H1 (cell line): Measurements from ENCODE around the gene LILRB2. TPM values are rescaled to one million over a fixed set of nuclear protein-coding genes. Genes with fewer than 3 reads are reported as not detected.
A peak's percentile ranks its signal among the peaks of the same experiment; 100 is the strongest.

Source experiments
- CTCF ChIA-PET: fragments of 300-600 bp; sonication (Branson Sonifier 250); formaldehyde crosslinking; loops from one replicate; lab custom pipeline; 2021; ENCODE audit not compliant: partially characterized antibody; lab: Charles Lee
- POLR2A ChIA-PET: fragments of 300-600 bp; sonication (Branson Sonifier 250); formaldehyde crosslinking; loops from one replicate; lab custom pipeline; 2021; ENCODE audit warnings: inconsistent platforms; ENCODE audit not compliant: partially characterized antibody; lab: Charles Lee
- DNase-seq, 2 experiments: peaks; one replicate each; pipeline versions ENCODE4 v3.0.0 to v3.0.0-alpha.2; 2010 to 2022; ENCODE audit warnings: low spot score in 2 of 2, low read depth in 1 of 2, mixed read lengths in 1 of 2
- FAIRE-seq: peaks from 2 replicates; lab custom pipeline; 2011; peaks lifted over from hg19 to GRCh38; lab: Jason Lieb, UNC
- H2AFZ ChIP-seq: 2 replicates; pipeline ENCODE4 v1.8.1; 2012; ENCODE audit warnings: low read length, inconsistent platforms
- H2AK5ac ChIP-seq: 2 replicates; pipeline ENCODE4 v1.6.1; 2013; ENCODE audit warnings: low read depth, low read length
- H2BK120ac ChIP-seq: replicated peaks from 2 replicates; pipeline ENCODE3; 2013; ENCODE audit warnings: low read depth, low read length, inconsistent platforms
- H2BK12ac ChIP-seq: 2 replicates; pipeline ENCODE4 v1.6.1; 2013; ENCODE audit warnings: low read depth, low read length
- H2BK15ac ChIP-seq: 2 replicates; pipeline ENCODE4 v1.6.1; 2013; ENCODE audit warnings: low read length
- H2BK20ac ChIP-seq: 2 replicates; pipeline ENCODE4 v1.6.1; 2013; ENCODE audit warnings: low read length
- H2BK5ac ChIP-seq: 2 replicates; pipeline ENCODE4 v1.6.1; 2013; ENCODE audit warnings: low read depth, low read length
- H3K14ac ChIP-seq: 2 replicates; pipeline ENCODE4 v1.6.1; 2013; ENCODE audit warnings: inconsistent platforms; ENCODE audit not compliant: insufficient read length
- H3K18ac ChIP-seq: 2 replicates; pipeline ENCODE4 v1.6.1; 2013; ENCODE audit warnings: low read length; ENCODE audit errors: extremely low read depth
- H3K23ac ChIP-seq: 2 replicates; pipeline ENCODE4 v1.6.1; 2013; ENCODE audit warnings: inconsistent platforms; ENCODE audit not compliant: insufficient read length
- H3K23me2 ChIP-seq: 2 replicates; pipeline ENCODE4 v1.6.1; 2013; ENCODE audit warnings: low read depth, low read length
- H3K27ac ChIP-seq: 2 replicates; pipeline ENCODE4 v1.6.1; 2011; ENCODE audit warnings: low read depth, low read length, inconsistent platforms
- H3K27me3 ChIP-seq, 4 experiments: replicated peaks in 1 of 4; 1 replicate in 1 of 4; 2 replicates in 3 of 4; pipeline versions ENCODE4 v1.6.1 to v1.8.1; 2011 to 2013; ENCODE audit warnings: low read length in 3 of 4, mild to moderate bottlenecking in 3 of 4, inconsistent platforms in 2 of 4, mixed read lengths in 2 of 4, moderate library complexity in 1 of 4; ENCODE audit not compliant: control insufficient read depth in 3 of 4, insufficient read depth in 3 of 4; ENCODE audit errors: extremely low read depth in 1 of 4
- H3K36me3 ChIP-seq, 4 experiments: 2 replicates each; pipeline versions ENCODE4 v1.6.1 to v1.8.1; 2011 to 2013; ENCODE audit warnings: mild to moderate bottlenecking in 4 of 4, low read length in 3 of 4, moderate library complexity in 2 of 4, control low read depth in 1 of 4, inconsistent platforms in 1 of 4; ENCODE audit not compliant: insufficient read depth in 4 of 4, control insufficient read depth in 2 of 4
- H3K4ac ChIP-seq: replicated peaks from 2 replicates; pipeline ENCODE3; 2013; ENCODE audit warnings: low read length, low read depth, mixed read lengths, inconsistent platforms; ENCODE audit not compliant: insufficient read length
- H3K4me1 ChIP-seq, 4 experiments: replicated peaks in 1 of 4; 1 replicate in 1 of 4; 2 replicates in 3 of 4; pipeline versions ENCODE4 v1.6.1 to v1.8.1; 2011 to 2013; ENCODE audit warnings: low read length in 3 of 4, inconsistent platforms in 2 of 4, mixed read lengths in 1 of 4; ENCODE audit not compliant: insufficient read depth in 4 of 4, control insufficient read depth in 3 of 4
- H3K4me2 ChIP-seq, 2 experiments: 2 replicates each; pipeline versions ENCODE4 v1.6.1 to v1.8.1; 2011 to 2013; ENCODE audit warnings: low read depth in 2 of 2, low read length in 2 of 2, control low read depth in 1 of 2, inconsistent platforms in 1 of 2, mild to moderate bottlenecking in 1 of 2; ENCODE audit not compliant: insufficient read depth in 1 of 2
- H3K4me3 ChIP-seq, 4 experiments: fragments of 200-600, 300-600 bp in 1 of 4; sonication (generic), shearing (Covaris generic), sonication (Bioruptor Twin) in 1 of 4; 2 replicates each; pipeline versions ENCODE4 v1.5.1 to v1.8.1; 2011 to 2016; ENCODE audit warnings: low read length in 4 of 4, low read depth in 3 of 4, control low read depth in 2 of 4, inconsistent platforms in 2 of 4, mild to moderate bottlenecking in 2 of 4, mixed read lengths in 1 of 4, moderate library complexity in 1 of 4; ENCODE audit not compliant: insufficient read depth in 2 of 4; ENCODE audit errors: extremely low read depth in 1 of 4
- H3K56ac ChIP-seq: replicated peaks from 2 replicates; pipeline ENCODE3; 2013; ENCODE audit warnings: low read depth, mild to moderate bottlenecking, mixed read lengths, low read length, inconsistent platforms; ENCODE audit not compliant: insufficient read length
- H3K79me1 ChIP-seq: 2 replicates; pipeline ENCODE4 v1.6.1; 2013; ENCODE audit warnings: low read depth, low read length, control low read depth
- H3K79me2 ChIP-seq, 2 experiments: 2 replicates each; pipeline versions ENCODE4 v1.6.1 to v1.8.1; 2012 to 2013; ENCODE audit warnings: low read length in 2 of 2, mild to moderate bottlenecking in 2 of 2, inconsistent platforms in 1 of 2; ENCODE audit not compliant: insufficient read depth in 2 of 2, control insufficient read depth in 1 of 2
- H3K9ac ChIP-seq, 4 experiments: replicated peaks in 1 of 4; 1 replicate in 1 of 4; 2 replicates in 3 of 4; pipeline versions ENCODE4 v1.6.1 to v1.8.1; 2011 to 2013; ENCODE audit warnings: low read depth in 3 of 4, low read length in 3 of 4, control low read depth in 2 of 4, mild to moderate bottlenecking in 2 of 4, moderate library complexity in 2 of 4, inconsistent platforms in 1 of 4; ENCODE audit errors: extremely low read depth in 1 of 4
- H3K9me3 ChIP-seq, 2 experiments: 2 replicates each; pipeline versions ENCODE4 v1.6.1 to v1.8.1; 2012 to 2013; ENCODE audit warnings: mild to moderate bottlenecking in 2 of 2, moderate library complexity in 2 of 2, control low read depth in 1 of 2, inconsistent platforms in 1 of 2, low read depth in 1 of 2, low read length in 1 of 2, mixed read lengths in 1 of 2; ENCODE audit not compliant: insufficient read depth in 2 of 2
- H4K20me1 ChIP-seq, 2 experiments: replicated peaks in 1 of 2; 2 replicates each; pipeline versions ENCODE3 to v1.8.1; 2011 to 2013; ENCODE audit warnings: inconsistent platforms in 2 of 2, low read length in 2 of 2, mild to moderate bottlenecking in 1 of 2; ENCODE audit not compliant: insufficient read depth in 2 of 2, control insufficient read depth in 1 of 2
- H4K5ac ChIP-seq: 2 replicates; pipeline ENCODE4 v1.6.1; 2013; ENCODE audit warnings: low read length, low read depth, mixed read lengths, inconsistent platforms; ENCODE audit not compliant: insufficient read length
- H4K8ac ChIP-seq: 2 replicates; pipeline ENCODE4 v1.8.0; 2013; ENCODE audit warnings: mild to moderate bottlenecking, moderate library complexity, low read length, inconsistent platforms; ENCODE audit not compliant: insufficient read depth; ENCODE audit errors: extremely low read depth
- H4K91ac ChIP-seq: replicated peaks from 2 replicates; pipeline ENCODE3; 2013; ENCODE audit warnings: low read length, mixed read lengths, inconsistent platforms; ENCODE audit not compliant: insufficient read length
- CBX8 ChIP-seq: fragments of 300-800, 300-1000 bp; sonication (generic); IDR thresholded peaks from 2 replicates; pipeline ENCODE4 v1.7.1; 2016; ENCODE audit warnings: low read depth, low read length, borderline replicate concordance
- CTCF ChIP-seq, 3 experiments: IDR thresholded peaks; 1 replicate in 2 of 3; 2 replicates in 1 of 3; pipeline versions ENCODE4 v1.5.1 to v1.6.1; 2011; ENCODE audit warnings: low read length in 3 of 3, mild to moderate bottlenecking in 3 of 3, inconsistent platforms in 2 of 3, low read depth in 1 of 3, moderate library complexity in 1 of 3; ENCODE audit not compliant: insufficient read depth in 1 of 3; ENCODE audit errors: control extremely low read depth in 1 of 3
- KDM1A ChIP-seq: fragments of 200-600, 300-600 bp; sonication (generic); IDR thresholded peaks from 2 replicates; pipeline ENCODE4 v1.7.1; 2016; ENCODE audit warnings: mild to moderate bottlenecking, low read length, borderline replicate concordance
- RAD21 ChIP-seq, 2 experiments: IDR thresholded peaks in 1 of 2; conservative IDR thresholded peaks in 1 of 2; 2 replicates each; pipeline ENCODE4 v1.6.1; 2011; ENCODE audit warnings: low read depth in 2 of 2, low read length in 2 of 2, improper control_type of control experiment in 1 of 2, inconsistent platforms in 1 of 2, mild to moderate bottlenecking in 1 of 2, moderate library complexity in 1 of 2
- SIN3A ChIP-seq, 2 experiments: IDR thresholded peaks in 1 of 2; conservative IDR thresholded peaks in 1 of 2; 2 replicates each; pipeline ENCODE4 v1.6.1; 2011 to 2012; ENCODE audit warnings: low read length in 2 of 2, improper control_type of control experiment in 1 of 2, low read depth in 1 of 2, mild to moderate bottlenecking in 1 of 2
- SP2 ChIP-seq: IDR thresholded peaks from 2 replicates; pipeline ENCODE4 v1.6.1; 2012; ENCODE audit warnings: mild to moderate bottlenecking, low read length, inconsistent platforms
- WGBS, 2 experiments: shearing (Covaris generic) in 1 of 2; methylation state at CpG; one replicate each; pipeline versions ENCODE4 v1.1.6 to v1.1.7; 2013 to 2015; ENCODE audit warnings: low lambda C conversion rate in 2 of 2, mixed read lengths in 2 of 2, inconsistent platforms in 1 of 2, low coverage in 1 of 2, missing lambda C conversion rate in 1 of 2; ENCODE audit not compliant: insufficient replicate concordance in 2 of 2, insufficient coverage in 1 of 2, insufficient read length in 1 of 2; ENCODE audit errors: extremely low coverage in 1 of 2, missing lambda C conversion rate in 1 of 2; 5-methylcytosine and 5-hydroxymethylcytosine counted together
- polyA plus RNA-seq, 7 experiments: library from polyadenylated mRNA; depleted of rRNA in 3 of 7; stranded (reverse) in 5 of 7; unstranded in 2 of 7; fragments of >200 nt in 5 of 7; fragments of 200-250 nt in 2 of 7; gene quantifications; 1 replicate in 5 of 7; 2 replicates in 1 of 7; 4 replicates in 1 of 7; pipeline versions ENCODE4 v1.2.1 to v1.2.3, GENCODE V29; 2011 to 2013; ENCODE audit warnings: missing spikeins in 2 of 7, mixed read lengths in 2 of 7
- total RNA-seq: library from RNA; stranded (reverse); fragmentation: NEBNext Ultra II Directional; extraction: Animal tissue kit (Norgen Biotek cat#: 25700); gene quantifications from 2 replicates; pipeline ENCODE4 v1.2.1, GENCODE V29; 2021

The LILRB2 gene
- total and polyA plus RNA-seq, 2 of the 8 experiments (the other 6 are each of a cell fraction or from before 2014, with no cell fraction given): not detected

GRCh38 chr19:54297759-54298305, 16.9 kb upstream of the LILRB2 start:
- no peak overlapping the region for H4K91ac ChIP-seq
- ChIA-PET CTCF (interaction anchor here (0.7 to 2.8 kb wide), 13 partner anchors 10 to 134 kb away, joined by 3 to 21 read pairs (median 4); no protein-coding TSS in a partner anchor), POLR2A (interaction anchor here (1.5 kb wide), 1 partner anchor 97 kb away, joined by 5 read pairs; the partner anchor contains the start of gene RPS9)
- no peak overlapping the region for H3K27ac ChIP-seq
- TF ChIP-seq CBX8: no peak
- no peak for TF ChIP-seq SP2
- TF ChIP-seq RAD21 (IDR thresholded peaks at IDR 0.05 in 1 of 2, conservative IDR thresholded peaks at IDR 0.05 in 1 of 2; ENCODE audit: low read depth in 2 of 2, low read length in 2 of 2): peak; percentile 52 to 60
- peak; percentile 32 to 51 (median 39) for TF ChIP-seq CTCF (IDR thresholded peaks at IDR 0.05; ENCODE audit: control extremely low read depth in 1 of 3, insufficient read depth in 1 of 3, low read depth in 1 of 3, low read length in 3 of 3)
- TF ChIP-seq KDM1A: no peak
- TF ChIP-seq SIN3A (conservative IDR thresholded peaks at IDR 0.05 in 1 of 2, IDR thresholded peaks at IDR 0.05 in 1 of 2; ENCODE audit: low read depth in 1 of 2, low read length in 2 of 2): no peak
- no peak overlapping the region for H3K23ac ChIP-seq
- H3K36me3 ChIP-seq: no peaks in the 10 kb centered on the region
- DNase-seq (no peak), FAIRE-seq (no peak)
- H3K79me2 ChIP-seq: no peaks in the 10 kb centered on the region
- no peak overlapping the region for H2BK20ac ChIP-seq
- no peaks in the 10 kb centered on the region for H3K9me3 ChIP-seq
- WGBS, 2 experiments: 44% methylated on average over 7 of the region's 7 CpGs; no CpG with 5 or more reads in 1 of the 2 experiments
- H3K56ac ChIP-seq: no peak overlapping the region
- H3K4ac ChIP-seq: no peak overlapping the region
- no peak overlapping the region for H2BK12ac ChIP-seq
- H2BK5ac ChIP-seq: no peak overlapping the region
- no peak overlapping the region for H3K4me3 ChIP-seq
- no peak overlapping the region for H3K14ac ChIP-seq
- H4K8ac ChIP-seq: no peak overlapping the region
- no peak overlapping the region for H4K5ac ChIP-seq
- no peaks in the 10 kb centered on the region for H4K20me1 ChIP-seq
- H3K4me1 ChIP-seq: no peaks in the 10 kb centered on the region
- no peak overlapping the region for H2AFZ ChIP-seq
- no peaks in the 10 kb centered on the region for H3K23me2 ChIP-seq
- no peak overlapping the region for H2BK15ac ChIP-seq
- no peak overlapping the region for H2BK120ac ChIP-seq
- no peaks in the 10 kb centered on the region for H3K79me1 ChIP-seq
- H2AK5ac ChIP-seq: no peak overlapping the region
- 0 out of 7 replicates have a peak, but pooled peaks cover 0 to 8% (median 0%) of the 10 kb centered on the region in 4 experiments for H3K27me3 ChIP-seq
- no peak overlapping the region for H3K4me2 ChIP-seq
- H3K18ac ChIP-seq: no peak overlapping the region
- H3K9ac ChIP-seq: no peak overlapping the region
